HG03095 (cell line): Measurements from ENCODE around the gene BMP2K.
A peak's percentile ranks its signal among the peaks of the same experiment; 100 is the strongest.
"Not testable (repeated sequence)": the region's sequence is repeated elsewhere in the genome, so short reads cannot be mapped to it uniquely, and the experiment has no call there.

Experiments used
- ATAC-seq: cut with Tn5 transposase; IDR thresholded peaks from one replicate; pipeline ENCODE4 v1.9.1; 2021; ENCODE audit warnings: moderate library complexity; ENCODE audit not compliant: unreplicated experiment

BMP2K gene

DNA sequence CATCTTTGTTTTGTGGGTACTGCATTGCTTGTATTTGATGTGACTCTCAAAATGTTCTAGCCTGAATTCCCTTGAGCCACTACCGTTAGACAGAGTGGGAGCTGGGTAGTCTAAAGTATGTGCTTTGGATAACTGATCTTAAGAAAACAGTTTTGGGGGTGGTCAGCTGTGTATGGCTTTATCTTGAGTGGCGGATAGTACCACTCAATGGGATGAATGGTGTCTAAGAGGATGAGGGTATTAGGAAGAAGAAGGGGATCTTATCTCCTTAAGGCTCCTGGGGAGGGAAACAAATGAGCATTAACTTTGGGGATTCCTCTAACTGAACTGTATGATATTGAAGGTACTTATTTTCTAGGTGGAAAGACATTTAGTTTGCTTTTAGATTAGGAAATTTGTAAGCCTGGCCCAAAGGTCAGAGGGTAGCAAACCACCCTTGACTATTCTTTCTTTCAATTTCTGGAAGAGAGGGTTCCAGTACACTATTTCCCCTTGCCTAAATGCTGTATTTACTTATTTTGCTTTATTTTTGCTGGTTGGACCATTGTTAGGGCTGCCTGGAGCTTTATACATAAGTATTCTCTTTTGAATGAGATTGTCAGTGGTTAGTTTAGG lies 11.3 kb downstream of the BMP2K start:
- ATAC-seq = no peak

DNA sequence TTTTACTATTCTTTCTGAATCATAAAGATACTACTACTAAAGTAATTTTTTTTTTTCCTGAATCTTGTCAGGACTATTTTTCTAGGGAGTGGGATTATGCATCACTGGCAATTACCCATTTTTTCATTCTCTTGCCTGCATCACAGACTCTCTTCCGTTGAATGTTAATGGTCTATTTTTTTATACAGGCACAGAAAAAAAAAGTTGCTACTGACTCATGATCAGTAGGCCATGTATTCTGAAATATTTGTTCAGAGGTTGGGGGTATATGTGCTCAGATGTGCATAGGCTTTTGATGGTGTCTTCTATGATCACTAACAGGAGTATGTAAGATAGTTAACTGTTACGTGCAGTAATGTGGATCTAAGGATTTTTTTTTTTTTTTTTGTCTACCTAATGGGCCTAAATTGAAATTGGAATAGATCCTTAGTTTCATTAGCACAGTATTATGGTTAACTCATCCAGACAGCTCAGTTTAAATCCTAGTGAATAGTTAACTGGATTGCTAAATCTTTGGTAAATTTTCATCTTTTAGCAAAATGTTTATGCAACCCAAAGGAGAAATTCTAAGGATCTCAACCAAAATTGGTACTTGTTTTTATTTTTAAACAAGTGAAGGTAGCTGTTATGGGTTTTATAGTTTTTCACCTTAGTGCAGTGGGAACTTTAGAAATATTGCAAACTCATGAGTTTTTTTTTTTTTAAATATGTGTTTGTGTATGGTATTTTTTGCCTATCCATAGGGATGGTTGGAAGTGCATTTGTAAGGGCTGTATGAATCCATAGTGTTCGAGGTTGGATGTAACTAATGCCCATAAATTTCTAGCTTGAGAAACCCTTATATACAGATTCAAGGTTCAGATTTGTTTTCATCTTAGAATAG lies 12.1 kb downstream of the BMP2K start:
- no peak for ATAC-seq

DNA sequence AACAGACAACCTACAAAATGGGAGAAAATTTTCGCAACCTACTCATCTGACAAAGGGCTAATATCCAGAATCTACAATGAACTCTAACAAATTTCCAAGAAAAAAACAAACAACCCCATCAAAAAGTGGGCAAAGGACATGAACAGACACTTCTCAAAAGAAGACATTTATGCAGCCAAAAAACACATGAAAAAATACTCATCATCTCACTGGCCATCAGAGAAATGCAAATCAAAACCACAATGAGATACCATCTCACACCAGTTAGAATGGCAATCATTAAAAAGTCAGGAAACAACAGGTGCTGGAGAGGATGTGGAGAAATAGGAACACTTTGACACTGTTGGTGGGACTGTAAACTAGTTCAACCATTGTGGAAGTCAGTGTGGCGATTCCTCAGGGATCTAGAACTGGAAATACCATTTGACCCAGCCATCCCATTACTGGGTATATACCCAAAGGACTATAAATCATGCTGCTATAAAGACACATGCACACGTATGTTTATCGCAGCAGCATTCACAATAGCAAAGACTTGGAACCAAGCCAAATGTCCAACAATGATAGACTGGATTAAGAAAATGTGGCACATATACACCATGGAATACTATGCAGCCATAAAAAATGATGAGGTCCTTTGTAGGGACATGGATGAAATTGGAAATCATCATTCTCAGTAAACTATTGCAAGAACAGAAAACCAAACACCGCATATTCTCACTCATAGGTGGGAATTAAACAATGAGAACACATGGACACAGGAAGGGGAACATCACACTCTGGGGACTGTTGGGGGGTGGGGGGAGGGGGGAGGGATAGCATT lies 19.7 kb downstream of the BMP2K start:
- ATAC-seq = not testable (repeated sequence)

DNA sequence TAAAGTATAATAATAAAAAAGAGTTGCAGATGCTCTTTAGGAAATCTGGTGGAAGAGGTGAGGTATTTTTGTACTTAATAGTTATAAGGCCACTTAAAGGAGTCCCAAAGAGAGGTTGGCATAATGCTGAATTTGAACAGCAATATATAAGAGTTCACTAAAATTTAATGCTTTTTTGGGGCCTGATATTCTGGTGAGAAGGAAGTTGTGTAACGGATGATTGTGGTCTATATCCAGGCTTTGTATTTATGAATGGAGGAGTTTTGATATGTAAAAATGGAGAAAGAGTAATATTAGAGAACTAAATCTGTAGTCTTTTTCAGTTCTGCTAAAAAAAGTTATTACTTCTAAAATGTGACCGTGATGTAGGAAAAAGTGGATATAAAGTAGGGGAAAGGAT lies 20.4 kb downstream of the BMP2K start:
- ATAC-seq = no peak

DNA sequence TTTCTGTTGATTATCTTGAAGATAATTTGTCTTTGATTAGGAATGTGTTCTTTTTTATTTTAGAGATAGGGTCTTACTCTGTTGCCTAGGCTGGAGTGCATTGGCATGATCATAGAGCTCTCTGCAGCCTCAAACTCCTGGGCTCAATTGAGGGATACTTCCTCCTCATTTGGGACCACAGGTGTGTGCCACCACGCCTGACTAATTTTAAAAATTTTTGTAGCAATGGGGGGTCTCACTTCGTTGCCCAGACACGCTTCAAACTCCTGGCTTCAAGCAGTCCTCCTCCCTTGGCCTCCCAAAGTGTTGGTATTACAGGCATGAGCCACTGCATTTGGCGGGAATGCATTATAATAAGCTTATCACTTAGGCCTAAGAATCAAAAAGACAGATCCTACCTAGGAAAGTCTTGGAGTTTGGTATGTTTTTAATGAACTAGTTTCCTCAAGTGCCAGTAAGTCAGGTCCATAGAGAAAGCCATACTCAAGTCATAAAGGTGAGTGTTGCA lies 21.7 kb downstream of the BMP2K start:
- ATAC-seq = no peak

DNA sequence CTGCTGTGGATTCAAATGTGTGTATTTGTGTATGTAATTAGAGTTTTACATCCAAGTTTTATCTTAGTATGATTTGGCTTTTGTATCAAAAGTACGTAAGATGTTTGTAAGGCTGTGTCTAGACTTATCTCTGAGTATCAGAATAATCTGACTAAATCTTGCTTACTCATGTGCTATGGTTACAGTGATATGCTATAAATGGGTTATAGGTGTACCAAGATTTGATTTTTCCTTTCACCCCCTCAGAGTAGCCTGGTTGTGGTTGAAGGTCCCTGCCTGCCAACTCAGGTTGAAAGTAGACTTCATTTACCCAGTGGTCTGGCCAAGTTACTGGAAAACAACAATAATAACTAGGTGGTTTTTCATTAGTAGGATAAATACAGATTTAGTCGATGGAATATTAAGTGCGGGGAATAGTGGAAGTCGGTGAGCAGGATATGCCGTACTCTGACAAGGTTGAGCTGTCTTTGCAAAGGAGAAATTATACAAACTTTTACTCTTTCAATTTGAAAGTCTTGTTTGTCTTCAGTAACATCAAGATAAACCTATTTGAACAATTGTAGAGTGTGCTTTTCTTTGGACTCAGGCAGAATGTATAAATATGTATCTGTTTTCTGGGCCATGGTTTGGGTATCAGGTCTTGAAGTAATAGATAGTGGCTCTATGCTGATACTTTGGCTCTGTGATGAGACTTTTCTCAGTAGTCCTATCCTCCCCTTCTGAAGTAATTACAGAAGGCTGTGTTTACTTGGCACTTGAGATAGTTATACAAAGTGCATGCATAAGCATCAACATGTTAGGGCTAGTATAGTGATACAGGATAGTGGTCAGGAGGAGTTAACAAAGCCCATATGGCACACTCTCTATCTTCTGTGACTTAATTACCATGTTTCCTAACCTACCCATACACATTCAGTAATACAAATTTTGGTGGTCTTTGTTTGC lies 23.7 kb downstream of the BMP2K start:
- no peak for ATAC-seq

DNA sequence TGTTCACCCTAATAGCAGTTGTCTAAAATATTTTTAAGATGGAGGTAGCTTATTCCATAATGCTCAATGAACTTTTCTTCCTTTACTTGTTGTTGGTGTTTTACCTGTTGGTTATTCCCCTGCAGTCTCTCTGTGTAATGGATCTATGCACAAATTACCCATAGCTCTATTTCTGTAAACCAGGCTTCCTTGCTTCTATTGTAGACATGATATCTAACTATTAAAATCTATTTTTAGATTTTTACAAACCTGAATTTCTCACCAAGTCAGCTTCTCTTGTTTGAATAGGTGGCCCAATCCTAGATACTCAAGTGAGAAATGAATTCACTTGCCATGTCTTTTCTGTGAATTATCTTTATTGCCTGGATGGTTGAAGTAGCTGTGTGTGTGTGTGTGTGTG lies 24.8 kb downstream of the BMP2K start:
- no peak for ATAC-seq

DNA sequence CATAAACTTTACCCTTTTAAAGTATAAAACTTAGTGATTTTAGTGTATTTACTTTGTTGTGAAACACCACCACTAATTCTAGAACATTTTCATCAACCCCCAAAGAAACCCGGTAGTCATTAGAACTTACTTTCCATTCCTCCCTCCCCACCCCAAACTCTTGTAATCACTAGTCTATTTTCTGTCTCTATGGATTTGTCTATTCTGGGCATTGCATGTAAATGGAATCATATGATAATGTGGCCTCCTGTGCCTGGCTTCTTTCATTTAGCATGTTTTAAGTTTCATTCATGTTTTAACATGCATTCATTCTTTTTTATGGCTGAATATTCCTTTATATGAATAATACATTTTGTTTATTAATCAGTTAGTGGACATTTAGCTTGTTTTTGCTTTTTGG lies 27.8 kb downstream of the BMP2K start:
- ATAC-seq = no peak

DNA sequence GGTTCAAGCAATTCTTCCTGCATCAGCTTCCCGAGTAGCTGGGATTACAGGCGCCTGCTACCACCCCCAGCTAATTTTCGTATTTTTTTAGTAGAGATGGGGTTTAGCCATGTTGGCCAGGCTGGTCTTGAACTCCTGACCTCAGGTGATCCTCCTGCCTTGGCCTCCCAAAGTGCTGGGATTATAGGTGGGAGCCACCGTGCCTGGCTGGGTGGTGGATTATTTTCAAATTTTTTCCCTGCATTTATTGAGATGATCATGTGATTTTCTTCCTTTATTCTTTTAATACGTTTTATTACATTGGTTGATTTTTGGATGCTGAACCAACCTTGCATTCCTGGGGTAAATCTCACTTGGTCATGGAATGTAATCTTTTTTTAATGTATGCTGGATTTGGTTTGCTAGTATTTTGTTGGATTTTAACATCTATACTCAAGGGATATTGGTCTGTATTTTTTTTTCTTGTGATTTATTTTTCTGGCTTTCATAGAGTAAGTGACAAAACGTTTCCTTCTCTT lies 30.9 kb downstream of the BMP2K start:
- no peak for ATAC-seq

DNA sequence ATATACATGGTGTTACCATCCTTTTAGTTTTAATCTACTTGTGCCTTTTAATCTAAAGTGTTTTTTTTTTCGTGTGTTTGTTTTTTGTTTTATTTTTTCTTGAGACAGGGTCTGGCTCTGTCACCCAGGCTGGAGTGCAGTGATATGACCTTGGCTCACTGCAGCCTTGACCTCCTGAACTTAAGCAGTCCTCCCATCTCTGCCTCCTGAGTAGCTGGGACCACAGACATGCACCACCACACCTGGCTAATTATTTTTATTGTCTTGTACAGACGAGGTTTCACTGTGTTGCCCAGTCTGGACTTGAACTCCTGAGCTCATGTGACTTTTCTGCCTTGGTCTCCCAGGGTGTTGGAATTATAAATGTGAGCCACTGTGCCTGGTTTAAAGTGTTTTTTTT lies 33.1 kb downstream of the BMP2K start:
- ATAC-seq = no peak

DNA sequence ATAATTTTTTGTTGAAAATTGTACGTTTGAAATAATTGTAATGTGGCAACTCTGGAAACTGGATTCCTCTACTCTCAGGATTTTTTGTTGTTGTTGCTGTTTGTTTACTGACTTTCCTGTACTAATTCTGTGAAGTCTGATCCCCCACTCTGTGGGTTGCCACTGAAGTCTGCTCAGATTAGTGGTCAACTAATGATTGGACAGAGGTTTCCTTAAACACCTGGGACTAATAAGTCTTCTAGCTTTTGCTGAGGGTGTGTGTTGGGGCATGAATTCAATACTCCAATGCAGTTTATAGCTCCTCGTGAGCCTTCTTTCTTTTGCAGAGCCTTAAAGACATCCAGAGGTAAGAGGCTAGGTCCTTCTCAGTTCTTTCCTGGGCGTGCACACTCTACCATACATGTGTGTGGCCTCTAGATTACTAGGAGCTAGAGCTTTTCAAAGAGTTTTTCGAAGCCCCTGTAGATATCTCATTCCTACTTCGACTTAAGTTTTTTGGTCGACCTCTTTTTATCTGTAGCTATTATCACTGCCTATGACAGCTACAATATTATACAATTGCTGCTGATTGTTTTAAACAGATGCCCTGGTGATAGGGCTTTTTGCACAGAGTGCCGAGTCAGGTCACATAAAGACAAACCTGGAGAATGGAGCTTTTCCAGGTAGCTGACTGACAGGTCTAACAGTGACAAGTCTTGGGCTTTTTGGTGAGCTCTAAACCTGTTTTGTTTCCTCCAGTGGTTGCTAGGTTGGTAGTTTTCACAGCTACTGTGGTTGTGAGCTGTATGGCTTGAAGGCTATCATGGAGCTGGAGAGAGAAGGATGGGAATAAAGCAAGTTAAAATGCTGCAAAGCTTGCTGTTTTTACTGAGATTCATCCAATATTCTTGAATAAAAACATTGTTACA lies 34.0 kb downstream of the BMP2K start:
- no peak for ATAC-seq

DNA sequence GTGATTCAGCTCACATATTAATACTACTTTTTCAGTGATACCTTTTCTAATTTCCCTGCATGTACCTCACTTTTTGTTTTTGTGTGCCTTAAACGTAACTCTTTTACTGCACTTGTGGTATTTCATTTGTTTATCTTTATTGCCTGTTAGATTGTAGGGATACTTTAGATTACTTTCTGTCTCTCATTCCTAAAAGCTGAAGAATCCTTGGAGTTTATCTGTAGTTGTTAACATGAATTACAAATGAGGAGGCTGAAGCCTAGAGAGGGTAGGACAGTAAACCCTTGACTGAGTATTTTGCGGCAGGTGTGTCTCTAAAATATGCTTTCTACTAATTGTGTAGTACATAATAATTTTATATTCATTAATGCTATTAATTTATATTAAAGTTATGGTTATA lies 34.9 kb downstream of the BMP2K start:
- ATAC-seq = no peak

DNA sequence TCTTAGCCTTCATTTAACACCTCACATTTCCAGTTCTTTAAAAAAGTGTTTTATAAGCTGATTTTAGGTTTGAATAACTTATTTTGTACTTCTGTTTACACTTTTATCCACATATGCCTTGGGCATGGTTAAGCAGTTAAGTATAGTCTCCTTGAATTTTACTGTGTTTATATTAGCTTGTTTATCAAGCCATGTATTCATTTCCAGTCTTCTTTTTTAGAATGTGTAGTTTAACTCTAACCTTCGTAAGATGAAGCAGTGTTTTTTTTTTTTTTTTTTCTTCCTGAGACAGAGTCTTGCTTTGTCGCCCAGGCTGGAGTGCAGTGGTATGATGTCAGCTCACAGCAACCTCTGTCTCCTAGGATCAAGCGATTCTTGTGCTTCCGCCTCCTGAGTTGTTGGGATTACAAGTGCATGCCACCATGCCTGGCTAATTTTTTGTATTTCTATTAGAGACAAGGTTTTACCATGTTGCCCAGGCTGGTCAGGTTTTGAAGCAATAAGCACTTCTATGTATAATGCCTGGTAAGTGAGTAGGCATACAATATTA lies 42.5 kb downstream of the BMP2K start:
- no peak for ATAC-seq

DNA sequence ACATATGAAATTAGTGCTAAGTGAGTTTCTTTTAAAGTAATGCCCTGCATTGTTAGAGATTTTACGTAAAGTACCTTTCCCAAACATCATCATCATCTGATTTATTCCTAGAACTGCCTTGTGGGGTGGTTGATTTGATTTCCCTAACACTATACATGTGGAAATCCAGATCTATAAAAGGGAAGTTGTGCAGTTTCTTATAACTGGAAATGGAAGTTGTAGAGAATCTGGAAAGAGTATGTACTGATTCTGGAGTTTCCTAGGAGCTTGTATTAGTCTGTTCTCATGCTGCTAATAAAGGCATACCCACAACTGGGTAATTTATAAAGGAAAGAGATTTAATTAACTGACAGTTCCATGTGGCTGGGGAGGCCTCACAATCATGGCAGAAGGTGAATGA lies 47.9 kb downstream of the BMP2K start:
- no peak for ATAC-seq

DNA sequence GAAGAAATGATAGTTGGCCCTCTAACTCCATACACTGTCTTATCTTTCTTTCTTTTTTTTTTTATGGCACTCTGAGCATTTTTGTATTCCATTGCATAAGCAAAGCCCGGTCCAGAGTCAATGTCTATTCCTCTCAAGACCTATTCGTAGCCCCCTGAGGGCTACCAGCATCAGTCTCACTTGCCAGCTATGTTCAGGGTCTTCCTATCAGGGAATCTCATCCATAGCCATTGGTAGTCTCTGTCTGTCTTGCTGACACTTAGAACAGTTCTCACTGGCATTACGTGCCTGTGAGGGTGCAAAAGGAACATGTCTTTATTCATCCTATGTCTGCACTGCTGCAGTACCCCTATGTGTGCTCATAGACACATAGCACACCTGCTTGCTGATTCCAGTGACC lies 51.0 kb downstream of the BMP2K start:
- no peak for ATAC-seq

DNA sequence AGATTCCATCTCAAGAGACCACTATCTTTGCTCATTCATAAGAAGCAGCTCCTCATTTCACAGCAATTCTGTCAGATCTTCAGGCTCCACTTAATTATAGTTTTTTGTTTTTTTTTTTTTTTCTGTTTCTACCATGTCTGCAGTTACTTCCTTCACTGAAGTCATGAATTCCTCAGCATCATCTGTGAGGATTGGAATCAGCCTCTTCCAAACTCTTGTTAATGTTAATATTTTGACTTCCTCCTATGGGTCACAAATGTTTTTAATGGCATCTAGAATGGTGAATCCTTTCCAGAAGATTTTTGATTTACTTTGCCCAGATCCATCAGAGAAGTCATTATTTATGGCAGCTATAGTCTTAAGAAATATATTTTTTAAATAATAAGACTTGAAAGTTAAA lies 53.1 kb downstream of the BMP2K start:
- no peak for ATAC-seq

DNA sequence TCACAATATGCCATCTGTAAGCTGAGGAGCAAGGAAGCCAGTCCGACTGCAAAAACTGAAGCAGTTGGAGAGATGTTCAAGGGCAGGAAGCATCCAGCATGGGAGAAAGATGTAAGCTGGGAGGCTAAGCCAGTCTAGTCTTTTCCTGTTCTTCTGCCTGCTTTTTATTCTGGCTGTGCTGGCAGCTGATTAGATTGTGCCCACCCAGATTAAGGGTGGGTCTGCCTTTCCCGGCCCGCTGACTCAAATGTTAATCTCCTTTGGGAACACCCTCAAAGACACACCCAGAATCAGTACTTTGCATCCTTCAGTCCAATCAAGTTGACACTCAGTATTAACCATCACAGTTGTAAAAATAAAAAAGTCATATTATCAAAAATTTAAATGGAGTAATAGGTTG lies 63.5 kb downstream of the BMP2K start:
- ATAC-seq = not testable (repeated sequence)

DNA sequence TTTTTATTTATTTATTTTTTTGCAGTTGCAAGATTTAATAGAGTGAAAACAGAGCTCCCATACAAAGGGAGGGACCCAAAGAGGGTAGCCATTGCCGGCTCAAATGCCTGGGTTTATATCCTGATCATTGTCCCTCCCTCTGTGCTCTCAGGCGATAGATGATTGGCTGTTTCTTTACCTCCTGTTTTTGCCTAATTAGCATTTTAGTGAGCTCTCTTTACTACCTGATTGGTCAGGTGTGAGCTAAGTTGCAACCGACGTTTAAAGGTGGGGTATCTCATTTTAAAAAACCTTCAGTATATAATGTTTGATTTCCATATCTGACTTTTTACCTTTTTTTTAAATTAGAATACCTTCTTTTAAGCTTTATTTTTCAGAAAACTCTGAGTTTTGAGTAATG lies 64.1 kb downstream of the BMP2K start:
- ATAC-seq = not testable (repeated sequence)

DNA sequence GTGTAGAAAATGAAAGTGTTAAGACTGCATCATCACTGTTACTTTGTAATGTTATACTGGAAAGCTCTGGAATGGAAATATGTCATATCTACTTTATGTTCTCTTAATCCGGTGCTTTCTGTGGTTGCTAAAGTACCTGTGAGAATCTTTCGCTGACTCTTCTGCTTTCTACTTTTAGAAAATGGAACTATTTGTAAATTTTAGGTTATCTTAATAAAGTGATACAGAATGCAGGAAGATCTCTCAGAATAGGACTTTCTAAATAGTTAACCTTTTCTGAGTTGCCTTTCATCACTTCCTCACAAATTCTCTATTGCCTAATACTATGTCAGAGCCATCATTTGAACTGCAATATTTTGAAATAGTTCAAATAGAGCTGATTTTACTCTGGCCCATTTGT lies 69.3 kb downstream of the BMP2K start:
- ATAC-seq = peak; percentile 94
